Activated CD8-positive, alpha-beta memory T cell treated with anti-CD3 and anti-CD28 coated beads, Interleukin-2, amount 50 U/mL, for 1 hour (primary cell): ENCODE measurements around the gene ADPRHL1.

ENCODE experiments used
- DNase-seq: peaks from one replicate; pipeline ENCODE4 v3.0.0-alpha.2; 2020; ENCODE audit errors: extremely low read depth

The ADPRHL1 gene

GRCh38 chr13:113417836-113418721, 35.2 kb downstream of the ADPRHL1 start:
- DNase-seq: no peak

- no peak for DNase-seq
These were observed 36.1 kb downstream of the ADPRHL1 start for GRCh38 chr13:113417008-113417751.

DNA sequence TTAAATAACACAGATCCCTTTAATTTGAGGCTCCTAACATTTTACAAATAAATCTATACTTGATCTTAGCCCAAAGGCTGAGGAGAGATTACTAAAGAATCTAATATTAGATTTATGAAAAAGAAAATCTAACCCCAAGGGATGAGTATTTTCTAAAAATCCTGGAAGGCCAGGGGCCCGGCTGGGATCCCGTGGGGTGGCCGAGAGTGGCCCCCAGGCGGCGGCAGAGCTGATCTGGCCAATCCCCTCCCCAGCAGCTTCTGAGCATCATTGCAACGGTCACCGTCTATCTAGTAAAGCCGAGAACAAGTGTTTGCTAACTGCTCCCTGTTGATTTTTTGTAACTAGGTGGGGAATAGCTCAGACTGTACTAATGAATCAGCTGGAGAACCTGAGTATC, 37.5 kb downstream of the ADPRHL1 start:
- no peak for DNase-seq

DNA sequence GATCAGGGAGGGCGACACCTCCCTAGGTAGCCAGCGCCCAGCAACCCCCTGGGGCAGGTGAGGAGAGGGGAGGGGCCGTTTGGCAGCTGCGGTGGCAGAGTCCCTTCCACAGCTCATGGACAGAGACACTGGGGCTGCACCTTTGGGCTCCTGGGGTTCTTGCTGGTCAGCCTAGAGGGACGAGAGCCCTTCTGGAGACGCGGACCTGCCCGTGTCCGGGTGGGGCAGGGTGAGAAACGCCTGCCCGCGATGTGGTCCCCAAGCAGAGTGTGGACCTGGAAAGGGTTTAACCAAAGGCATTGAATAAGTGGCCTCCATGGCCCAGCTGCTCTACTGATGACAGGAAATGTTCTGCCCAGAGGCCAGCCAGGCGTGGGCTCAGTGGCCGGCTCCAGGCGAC, 38.3 kb downstream of the ADPRHL1 start:
- DNase-seq: no peak

GRCh38 chr13:113414335-113414734, 39.0 kb downstream of the ADPRHL1 start:
- DNase-seq: no peak

DNA sequence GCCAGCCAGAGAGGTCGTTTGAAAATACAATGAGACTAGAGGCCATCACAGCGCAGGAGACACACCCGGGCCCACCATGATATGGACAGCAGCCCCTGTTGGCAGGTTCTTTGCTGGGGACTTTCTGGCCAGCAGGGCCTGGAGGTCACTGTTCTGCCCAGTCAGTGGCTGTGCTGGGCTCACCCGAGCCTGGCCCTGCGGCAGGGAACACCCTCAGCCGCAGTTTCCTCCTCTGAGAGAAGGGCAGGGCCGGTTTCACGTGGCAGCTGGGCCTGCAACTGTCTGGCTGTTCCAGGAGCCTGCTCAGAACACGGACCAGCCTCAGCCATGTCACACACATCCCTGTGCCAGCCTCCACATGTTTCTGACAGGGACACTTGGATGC, 39.4 kb downstream of the ADPRHL1 start:
- no peak for DNase-seq

DNA sequence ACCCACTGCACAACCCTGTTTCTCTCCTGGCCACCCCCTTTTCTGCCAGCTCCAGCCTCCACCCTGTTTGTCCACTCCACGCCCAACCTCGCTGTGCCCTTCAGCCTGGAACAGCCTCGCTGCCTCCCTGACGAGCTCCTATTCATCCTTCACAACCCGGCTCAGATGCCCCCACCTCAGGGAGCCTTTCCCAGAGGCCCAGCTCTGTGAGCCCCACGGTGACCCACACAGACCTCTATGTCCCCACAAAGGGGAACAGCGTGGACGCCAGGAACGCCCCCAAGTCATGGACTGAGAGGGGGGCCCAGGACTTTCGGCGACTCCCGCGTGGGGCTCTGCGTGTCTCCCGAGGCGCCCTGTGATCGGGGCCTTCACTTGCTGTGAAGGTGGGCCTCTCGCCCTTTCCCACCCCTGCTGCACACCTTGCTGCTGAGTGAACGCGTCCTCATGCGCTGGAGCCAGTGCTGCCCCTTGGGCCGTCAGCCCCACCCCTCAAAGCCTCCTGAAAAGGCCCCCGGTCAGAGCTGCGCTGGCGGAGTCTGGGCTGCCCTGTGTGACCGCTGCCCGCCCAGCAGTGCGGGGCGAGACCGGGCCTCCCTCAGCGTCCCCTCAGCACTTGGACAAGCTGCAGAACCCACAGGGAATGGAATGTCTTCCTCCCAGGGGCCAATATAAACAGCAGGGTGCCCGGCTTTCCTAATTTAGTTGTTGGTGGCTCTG, 40.0 kb downstream of the ADPRHL1 start:
- no peak for DNase-seq

GRCh38 chr13:113412440-113412839, 40.8 kb downstream of the ADPRHL1 start:
- DNase-seq: no peak

- no peak for DNase-seq
These were observed 41.9 kb downstream of the ADPRHL1 start for GRCh38 chr13:113411216-113412023.

- no peak for DNase-seq
These were observed 42.7 kb downstream of the ADPRHL1 start for GRCh38 chr13:113410472-113411201.

- no peak for DNase-seq
These were observed 44.7 kb downstream of the ADPRHL1 start for GRCh38 chr13:113408562-113408961.

GRCh38 chr13:113407531-113408393, 45.5 kb downstream of the ADPRHL1 start:
- no peak for DNase-seq

GRCh38 chr13:113407103-113407530, 46.2 kb downstream of the ADPRHL1 start:
- DNase-seq: no peak

GRCh38 chr13:113406321-113407102, 46.8 kb downstream of the ADPRHL1 start:
- DNase-seq: no peak

GRCh38 chr13:113405481-113406300, 47.6 kb downstream of the ADPRHL1 start:
- no peak for DNase-seq

GRCh38 chr13:113404723-113405471, 48.4 kb downstream of the ADPRHL1 start:
- no peak for DNase-seq

GRCh38 chr13:113404366-113404722, 48.9 kb downstream of the ADPRHL1 start:
- DNase-seq: no peak
